Omental fat pad (tissue), 4 donors: ENCODE data around the gene DTNBP1. TPM values are rescaled to one million over a fixed set of nuclear protein-coding genes. Genes with fewer than 3 reads are reported as not detected.

Experiments
- ATAC-seq: fragments of 150-250 bp; one replicate; pipeline ENCODE4 v1.9.1; 2016; ENCODE audit warnings: mild to moderate bottlenecking, moderate library complexity; ENCODE audit not compliant: low FRiP score
- DNase-seq: peaks from one replicate; pipeline ENCODE4 v3.0.0-alpha.2; 2019; ENCODE audit warnings: low spot score
- total RNA-seq, 4 donors: library from RNA; depleted of rRNA; stranded (reverse); fragments of >200 nt; gene quantifications; one replicate each; pipeline ENCODE4 v1.1.0, GENCODE V29; 2016
- TF ChIP-seq, protein P1 (sequence below), 3 donors: fragments of 450-650 bp; IDR thresholded peaks; one replicate each; pipeline ENCODE4 v1.5.1; 2016 to 2017; ENCODE audit warnings: antibody characterized with exemption in 3 of 3, mild to moderate bottlenecking in 3 of 3, moderate library complexity in 2 of 3

The DTNBP1 gene
- total RNA-seq, 4 donors from 2014 or later: 5.9 to 13.9 (median 10.4) TPM

DNA sequence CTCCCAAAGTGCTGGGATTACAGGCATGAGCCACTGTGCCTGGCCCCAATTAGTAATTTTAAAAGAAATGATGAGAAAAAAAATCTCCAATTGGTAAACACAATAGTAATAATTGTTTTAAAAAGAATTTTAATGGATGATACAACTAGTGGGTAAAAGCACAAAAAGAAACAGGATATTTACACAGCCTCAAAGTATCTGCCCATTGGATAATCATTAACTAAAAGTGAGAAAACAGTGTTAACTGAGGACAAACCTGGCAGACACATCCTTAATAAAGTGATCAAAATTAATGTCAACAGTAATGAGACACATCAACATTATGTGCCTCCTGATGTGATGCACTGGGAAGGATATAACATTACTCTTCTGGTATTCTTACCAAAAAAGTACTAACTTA, 24.5 kb downstream of the DTNBP1 start:
- ATAC-seq (no peak), DNase-seq (no peak)
- TF ChIP-seq, protein P1, sequence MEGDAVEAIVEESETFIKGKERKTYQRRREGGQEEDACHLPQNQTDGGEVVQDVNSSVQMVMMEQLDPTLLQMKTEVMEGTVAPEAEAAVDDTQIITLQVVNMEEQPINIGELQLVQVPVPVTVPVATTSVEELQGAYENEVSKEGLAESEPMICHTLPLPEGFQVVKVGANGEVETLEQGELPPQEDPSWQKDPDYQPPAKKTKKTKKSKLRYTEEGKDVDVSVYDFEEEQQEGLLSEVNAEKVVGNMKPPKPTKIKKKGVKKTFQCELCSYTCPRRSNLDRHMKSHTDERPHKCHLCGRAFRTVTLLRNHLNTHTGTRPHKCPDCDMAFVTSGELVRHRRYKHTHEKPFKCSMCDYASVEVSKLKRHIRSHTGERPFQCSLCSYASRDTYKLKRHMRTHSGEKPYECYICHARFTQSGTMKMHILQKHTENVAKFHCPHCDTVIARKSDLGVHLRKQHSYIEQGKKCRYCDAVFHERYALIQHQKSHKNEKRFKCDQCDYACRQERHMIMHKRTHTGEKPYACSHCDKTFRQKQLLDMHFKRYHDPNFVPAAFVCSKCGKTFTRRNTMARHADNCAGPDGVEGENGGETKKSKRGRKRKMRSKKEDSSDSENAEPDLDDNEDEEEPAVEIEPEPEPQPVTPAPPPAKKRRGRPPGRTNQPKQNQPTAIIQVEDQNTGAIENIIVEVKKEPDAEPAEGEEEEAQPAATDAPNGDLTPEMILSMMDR (IDR thresholded peaks at IDR 0.05): no peak

DNA sequence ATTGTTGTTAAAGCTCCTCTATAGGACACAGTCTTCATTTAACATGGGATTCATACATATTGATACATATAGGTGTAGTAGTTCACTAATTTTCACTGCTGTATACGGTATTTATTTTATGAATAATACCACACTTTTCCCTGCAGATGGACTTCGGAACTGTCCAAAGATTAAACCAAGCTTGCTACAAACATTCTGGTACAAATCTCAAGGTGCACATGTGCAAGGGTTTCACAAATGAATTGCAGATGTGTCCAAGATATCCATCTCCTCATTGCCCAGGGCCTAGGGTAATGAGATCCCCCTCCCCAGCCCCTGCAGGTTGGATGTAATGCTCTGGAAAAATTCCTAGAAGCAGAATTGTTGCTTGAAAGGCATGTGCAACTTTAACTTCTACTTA, 31.4 kb downstream of the DTNBP1 start:
- ATAC-seq: no peak
- no peak for DNase-seq
- TF ChIP-seq, protein P1 (IDR thresholded peaks at IDR 0.05): no peak

DNA sequence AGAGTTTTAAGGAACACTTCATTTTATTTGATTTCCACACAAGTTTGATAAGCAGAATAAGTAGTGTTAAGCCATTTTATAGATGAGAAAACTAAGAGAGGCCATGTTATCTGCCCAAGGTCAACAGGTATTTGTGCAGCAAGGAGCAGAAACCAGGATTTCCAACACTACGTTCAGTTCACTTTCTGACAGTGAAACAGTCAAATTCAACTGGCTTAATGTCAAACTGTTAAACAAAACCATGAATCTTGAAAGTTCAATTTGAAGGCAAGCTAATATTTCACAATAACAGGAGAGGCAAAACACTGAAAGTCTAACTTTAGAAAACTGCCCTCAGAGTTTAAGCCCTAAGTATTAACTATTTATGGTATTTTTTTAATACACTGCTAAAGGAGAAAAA, 32.6 kb downstream of the DTNBP1 start:
- DNase-seq (no peak), ATAC-seq (no peak)
- TF ChIP-seq, protein P1 (IDR thresholded peaks at IDR 0.05): no peak

DNA sequence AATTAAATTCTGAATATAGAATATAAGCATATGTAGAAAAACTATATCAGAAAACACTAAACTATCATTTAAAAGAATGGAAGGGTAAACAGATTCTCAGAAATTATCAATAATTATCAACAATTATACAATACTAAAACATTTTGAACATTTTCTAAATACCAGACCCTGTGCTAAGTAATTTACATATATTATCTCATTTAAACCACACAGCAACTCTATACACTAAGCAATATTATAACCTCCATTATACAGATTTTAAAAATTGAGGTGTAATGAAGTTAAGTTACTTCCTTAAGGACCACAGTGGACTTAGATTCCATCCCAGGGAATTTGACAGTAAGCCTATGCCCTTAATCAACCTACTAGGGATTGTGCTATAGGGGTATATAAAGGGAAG, 33.3 kb downstream of the DTNBP1 start:
- TF ChIP-seq, protein P1 (IDR thresholded peaks at IDR 0.05): no peak
- ATAC-seq: no peak
- no peak for DNase-seq

DNA sequence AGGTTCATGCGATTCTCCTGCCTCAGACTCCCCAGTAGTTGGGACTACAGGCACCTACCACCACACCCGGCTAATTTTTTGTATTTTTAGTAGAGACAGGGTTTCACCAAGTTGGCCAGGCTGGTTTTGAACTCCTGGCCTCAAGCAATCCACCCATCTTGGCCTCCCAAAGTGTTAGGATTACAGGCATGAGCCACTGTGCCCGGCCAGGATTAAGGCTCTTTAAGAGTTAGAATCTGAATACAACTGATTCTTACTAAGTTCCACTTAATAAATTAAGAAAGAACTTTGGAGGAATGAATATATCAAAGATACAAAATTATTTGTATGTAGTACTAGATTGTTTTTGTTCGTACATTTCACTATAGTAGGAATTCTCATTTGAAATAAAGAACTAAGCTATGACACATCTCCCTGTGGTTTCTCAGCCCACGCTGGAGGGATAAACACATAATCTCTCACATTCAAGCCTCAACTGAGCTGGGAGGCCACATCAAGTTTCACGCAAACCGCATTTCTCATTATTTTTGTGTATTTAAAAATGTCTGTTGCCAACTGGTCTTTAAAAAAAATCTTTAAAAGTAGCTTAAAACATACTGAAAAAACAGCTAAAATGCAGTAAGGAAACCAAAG, 34.2 kb downstream of the DTNBP1 start:
- no peak for ATAC-seq
- DNase-seq: no peak
- TF ChIP-seq, protein P1 (IDR thresholded peaks at IDR 0.05): no peak

DNA sequence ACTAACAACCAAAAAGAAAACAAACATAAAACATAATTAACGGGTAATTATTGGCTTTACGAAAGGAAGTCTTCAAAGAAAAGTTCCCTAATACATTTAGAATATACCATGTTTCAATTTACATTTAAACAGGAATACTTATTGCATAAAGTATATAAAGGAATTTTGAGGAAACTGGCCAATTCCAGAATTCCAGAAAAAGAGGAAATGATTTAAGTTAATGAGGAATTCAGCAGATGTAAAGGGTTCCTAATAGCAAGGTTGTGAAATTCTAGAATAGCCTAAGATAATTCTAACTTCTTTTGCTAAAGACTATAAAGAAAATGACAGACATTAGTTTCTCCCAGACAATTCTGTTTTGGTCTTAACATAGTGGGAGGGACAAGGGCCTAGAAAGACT, 35.0 kb downstream of the DTNBP1 start:
- TF ChIP-seq, protein P1 (IDR thresholded peaks at IDR 0.05): no peak
- DNase-seq: no peak
- no peak for ATAC-seq

DNA sequence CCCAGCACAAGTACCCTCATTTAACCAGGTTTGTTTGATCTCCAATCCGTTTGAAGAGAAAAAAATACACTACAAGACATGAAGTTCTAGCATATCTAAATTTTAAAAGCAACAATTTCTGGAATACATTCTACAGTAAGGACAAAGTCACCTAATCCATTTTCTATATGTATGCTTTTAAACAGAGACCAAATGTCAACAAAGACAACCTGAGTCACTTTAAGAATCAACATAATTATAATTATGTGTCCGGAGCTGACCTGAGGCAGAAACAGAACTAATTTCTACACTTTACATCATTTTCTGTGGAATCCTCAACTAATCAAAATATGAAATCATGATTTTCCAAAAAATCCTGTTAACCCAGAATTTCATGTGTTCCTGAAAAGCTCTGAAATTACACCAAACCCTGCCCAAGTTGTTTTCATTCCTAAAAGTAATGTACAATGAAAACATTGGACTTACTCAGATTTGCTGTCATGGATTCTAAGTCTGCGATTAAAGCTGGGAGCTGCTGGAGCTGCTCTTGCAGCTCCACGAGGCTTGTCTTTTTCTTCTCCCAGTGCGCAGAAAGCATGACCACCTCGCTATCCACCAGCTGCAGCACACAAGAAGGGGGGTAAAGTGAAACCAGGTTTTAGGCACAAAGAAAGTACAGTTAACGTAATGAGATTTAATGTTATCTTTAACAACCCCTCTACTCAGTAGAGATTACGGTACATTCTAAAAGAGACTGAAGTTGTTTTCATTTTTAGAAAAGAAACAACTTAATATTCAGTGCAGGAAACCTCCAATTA, 35.8 kb downstream of the DTNBP1 start:
- DNase-seq (no peak), ATAC-seq (no peak)
- TF ChIP-seq, protein P1 (IDR thresholded peaks at IDR 0.05): no peak
